MM.1S (cell line): Measurements from ENCODE around the gene LIFR.
"Not testable (repeated sequence)": the region's sequence is repeated elsewhere in the genome, so short reads cannot be mapped to it uniquely, and the experiment has no call there.

Source experiments
- CTCF ChIP-seq: fragments of 300-600 bp; sonication (generic); IDR thresholded peaks from 2 replicates; pipeline ENCODE4 v1.5.1; 2016; ENCODE audit warnings: antibody characterized with exemption, low read length, mixed read lengths
- EZH2 ChIP-seq: fragments of 300-600 bp; sonication (generic); optimal IDR thresholded peaks from 2 replicates; pipeline ENCODE3; 2017; ENCODE audit warnings: low read depth, mild to moderate bottlenecking, antibody characterized with exemption, low read length, mixed read lengths

DNA sequence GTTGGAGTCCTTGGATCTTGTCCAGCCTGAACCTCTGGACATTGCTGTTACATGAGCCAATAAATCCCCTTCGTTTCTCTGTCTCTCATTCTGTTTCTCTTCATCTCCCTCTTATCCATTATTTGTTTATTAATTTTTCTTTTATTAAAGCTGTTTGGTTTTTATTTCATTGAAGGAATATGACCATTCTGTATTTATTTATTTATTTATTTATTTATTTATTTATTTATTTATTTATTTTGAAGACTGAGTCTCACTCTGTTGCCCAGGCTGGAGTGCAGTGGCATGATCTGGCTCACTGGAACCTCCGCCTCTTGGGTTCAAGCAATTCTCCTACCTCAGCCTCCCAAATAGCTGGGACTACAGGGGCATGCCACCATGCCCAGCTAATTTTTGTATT lies 10.9 kb upstream of the LIFR start:
- not testable (repeated sequence) for TF ChIP-seq CTCF, EZH2
